Hepatocyte (in vitro differentiated cells): ENCODE measurements around the gene ARIH2. TPM values are rescaled to one million over a fixed set of nuclear protein-coding genes. Genes with fewer than 3 reads are reported as not detected.

ENCODE experiments used
- DNase-seq: peaks from one replicate; pipeline ENCODE4 v3.0.0-alpha.2; 2016; ENCODE audit warnings: low spot score
- H2AFZ ChIP-seq: fragments of 200-600 bp; sonication (generic); 2 replicates; pipeline ENCODE4 v1.6.0; 2016; ENCODE audit warnings: antibody characterized with exemption, mild to moderate bottlenecking
- H3K27ac ChIP-seq: fragments of 200-600 bp; sonication (generic); 2 replicates; pipeline ENCODE4 v1.5.1; 2016; ENCODE audit warnings: mild to moderate bottlenecking
- H3K27me3 ChIP-seq: fragments of 200-600 bp; sonication (generic); 2 replicates; pipeline ENCODE4 v1.6.1; 2016
- H3K36me3 ChIP-seq: fragments of 200-600 bp; sonication (generic); replicated peaks from 2 replicates; pipeline ENCODE4 v1.5.1; 2016; ENCODE audit warnings: low read depth; ENCODE audit not compliant: insufficient read depth
- H3K4me1 ChIP-seq: fragments of 200-600 bp; sonication (generic); 2 replicates; pipeline ENCODE4 v1.5.1; 2016; ENCODE audit warnings: mild to moderate bottlenecking, moderate library complexity; ENCODE audit not compliant: insufficient read depth
- H3K4me2 ChIP-seq: fragments of 200-600 bp; sonication (generic); 2 replicates; pipeline ENCODE4 v1.6.0; 2016
- H3K4me3 ChIP-seq: fragments of 200-600 bp; sonication (generic); 2 replicates; pipeline ENCODE4 v1.5.1; 2016; ENCODE audit warnings: mild to moderate bottlenecking
- H3K79me2 ChIP-seq: fragments of 200-600 bp; sonication (generic); 2 replicates; pipeline ENCODE4 v1.6.0; 2017; ENCODE audit warnings: mild to moderate bottlenecking
- H3K9me2 ChIP-seq: fragments of 200-600 bp; sonication (generic); replicated peaks from 2 replicates; pipeline ENCODE4 v1.6.0; 2017; ENCODE audit warnings: mild to moderate bottlenecking; ENCODE audit not compliant: insufficient read depth
- H3K9me3 ChIP-seq: fragments of 200-600 bp; sonication (generic); 2 replicates; pipeline ENCODE4 v1.5.1; 2016; ENCODE audit warnings: low read depth, mild to moderate bottlenecking
- H4K20me1 ChIP-seq: fragments of 200-600 bp; sonication (generic); 2 replicates; pipeline ENCODE4 v1.6.0; 2016; ENCODE audit warnings: mild to moderate bottlenecking; ENCODE audit not compliant: insufficient read depth, poor library complexity, severe bottlenecking
- EZH2 ChIP-seq: fragments of 200-600 bp; sonication (generic); IDR thresholded peaks from 2 replicates; pipeline ENCODE4 v1.6.1; 2016; ENCODE audit warnings: antibody characterized with exemption, mild to moderate bottlenecking, borderline replicate concordance
- EZH2phosphoT487 ChIP-seq: fragments of 200-600 bp; sonication (generic); IDR thresholded peaks from one replicate; pipeline ENCODE4 v1.6.1; 2018; ENCODE audit warnings: antibody characterized with exemption, mild to moderate bottlenecking, low read depth, moderate library complexity; ENCODE audit not compliant: unreplicated experiment, severe bottlenecking
- WGBS: methylation state at CpG from one replicate; pipeline ENCODE4 v1.1.6; 2016; ENCODE audit warnings: low lambda C conversion rate; ENCODE audit errors: missing lambda C conversion rate; 5-methylcytosine and 5-hydroxymethylcytosine counted together
- polyA plus RNA-seq: library from polyadenylated mRNA; unstranded; fragments of >200 nt; fragmentation: Nextera tagmentation; extraction: Ambion mirVana; gene quantifications from 2 replicates; pipeline ENCODE4 v1.2.1, GENCODE V29; 2016
- total RNA-seq: library from RNA; depleted of rRNA; stranded (reverse); fragments of >200 nt; gene quantifications from 2 replicates; pipeline ENCODE4 v1.2.3, GENCODE V29; 2014
- TF ChIP-seq, protein P1 (sequence below): fragments of 200-600 bp; sonication (generic); IDR thresholded peaks from 2 replicates; pipeline ENCODE4 v1.5.1; 2016; ENCODE audit warnings: antibody characterized with exemption, mild to moderate bottlenecking; ENCODE audit not compliant: poor library complexity

ARIH2 gene
- total and polyA plus RNA-seq, 2 experiments from 2014 or later, result 41.7 to 60.9 TPM

DNA sequence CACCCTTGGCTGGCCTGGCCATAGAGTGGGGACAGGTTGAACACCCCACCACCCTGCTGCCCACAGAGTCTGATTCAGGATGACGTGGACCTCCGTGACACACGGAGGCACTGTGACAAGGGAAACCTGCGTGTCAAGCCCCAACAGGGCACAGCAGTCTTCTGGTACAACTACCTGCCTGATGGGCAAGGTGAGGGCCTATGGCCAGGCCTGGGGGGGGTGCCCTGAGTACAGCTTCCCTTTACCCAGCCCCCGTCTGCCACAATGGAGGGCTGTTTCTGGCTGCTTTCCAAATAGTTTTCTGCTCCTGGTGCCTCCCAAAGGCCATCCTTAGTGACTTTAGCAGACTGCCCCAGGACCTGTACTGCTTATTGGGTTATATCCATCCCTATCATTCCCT, 87.4 kb downstream of the ARIH2 start:
- TF ChIP-seq EZH2phosphoT487, result no peak
- TF ChIP-seq, protein P1, sequence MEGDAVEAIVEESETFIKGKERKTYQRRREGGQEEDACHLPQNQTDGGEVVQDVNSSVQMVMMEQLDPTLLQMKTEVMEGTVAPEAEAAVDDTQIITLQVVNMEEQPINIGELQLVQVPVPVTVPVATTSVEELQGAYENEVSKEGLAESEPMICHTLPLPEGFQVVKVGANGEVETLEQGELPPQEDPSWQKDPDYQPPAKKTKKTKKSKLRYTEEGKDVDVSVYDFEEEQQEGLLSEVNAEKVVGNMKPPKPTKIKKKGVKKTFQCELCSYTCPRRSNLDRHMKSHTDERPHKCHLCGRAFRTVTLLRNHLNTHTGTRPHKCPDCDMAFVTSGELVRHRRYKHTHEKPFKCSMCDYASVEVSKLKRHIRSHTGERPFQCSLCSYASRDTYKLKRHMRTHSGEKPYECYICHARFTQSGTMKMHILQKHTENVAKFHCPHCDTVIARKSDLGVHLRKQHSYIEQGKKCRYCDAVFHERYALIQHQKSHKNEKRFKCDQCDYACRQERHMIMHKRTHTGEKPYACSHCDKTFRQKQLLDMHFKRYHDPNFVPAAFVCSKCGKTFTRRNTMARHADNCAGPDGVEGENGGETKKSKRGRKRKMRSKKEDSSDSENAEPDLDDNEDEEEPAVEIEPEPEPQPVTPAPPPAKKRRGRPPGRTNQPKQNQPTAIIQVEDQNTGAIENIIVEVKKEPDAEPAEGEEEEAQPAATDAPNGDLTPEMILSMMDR, result no peak
- no peak for TF ChIP-seq EZH2
- H3K36me3 ChIP-seq, result no peaks in the 10 kb centered on the region
- DNase-seq, result no peak

GRCh38 chr3:49006408-49007067, 87.9 kb downstream of the ARIH2 start:
- TF ChIP-seq, protein P1, result no peak
- TF ChIP-seq EZH2, result no peak
- TF ChIP-seq EZH2phosphoT487, result no peak
- Histone ChIP-seq H3K4me3 (peak overlapping the region; percentile 40), H2AFZ (peak overlapping the region; percentile 47), H3K27ac (peak overlapping the region; percentile 95), H3K9me3 (no peaks in the 10 kb centered on the region), H3K4me1 (peaks cover 4% of the 10 kb centered on the region), H3K79me2 (peaks cover 40% of the 10 kb centered on the region), H3K9me2 (no peaks in the 10 kb centered on the region), H4K20me1 (peaks cover 35% of the 10 kb centered on the region), H3K4me2 (peak overlapping the region; percentile 88), H3K36me3 (no peaks in the 10 kb centered on the region), H3K27me3 (no peaks in the 10 kb centered on the region)
- 5% methylated on average over 31 of the region's 32 CpGs for WGBS
- peak; percentile 67 for DNase-seq

More for the DNA sequence above, 87.4 kb downstream of the ARIH2 start:
- H2AFZ ChIP-seq, result no peak overlapping the region
- no peaks in the 10 kb centered on the region for H3K9me2 ChIP-seq
- peaks cover 4% of the 10 kb centered on the region for H3K4me1 ChIP-seq
- H4K20me1 ChIP-seq, result peaks cover 30% of the 10 kb centered on the region
- H3K9me3 ChIP-seq, result no peaks in the 10 kb centered on the region
- 97% methylated on average over 5 of the region's 5 CpGs for WGBS
- no peaks in the 10 kb centered on the region for H3K27me3 ChIP-seq
- peak overlapping the region; percentile 88 for H3K4me2 ChIP-seq
- peak overlapping the region; percentile 95 for H3K27ac ChIP-seq
- H3K4me3 ChIP-seq, result no peak overlapping the region
- peaks cover 35% of the 10 kb centered on the region for H3K79me2 ChIP-seq

DNA sequence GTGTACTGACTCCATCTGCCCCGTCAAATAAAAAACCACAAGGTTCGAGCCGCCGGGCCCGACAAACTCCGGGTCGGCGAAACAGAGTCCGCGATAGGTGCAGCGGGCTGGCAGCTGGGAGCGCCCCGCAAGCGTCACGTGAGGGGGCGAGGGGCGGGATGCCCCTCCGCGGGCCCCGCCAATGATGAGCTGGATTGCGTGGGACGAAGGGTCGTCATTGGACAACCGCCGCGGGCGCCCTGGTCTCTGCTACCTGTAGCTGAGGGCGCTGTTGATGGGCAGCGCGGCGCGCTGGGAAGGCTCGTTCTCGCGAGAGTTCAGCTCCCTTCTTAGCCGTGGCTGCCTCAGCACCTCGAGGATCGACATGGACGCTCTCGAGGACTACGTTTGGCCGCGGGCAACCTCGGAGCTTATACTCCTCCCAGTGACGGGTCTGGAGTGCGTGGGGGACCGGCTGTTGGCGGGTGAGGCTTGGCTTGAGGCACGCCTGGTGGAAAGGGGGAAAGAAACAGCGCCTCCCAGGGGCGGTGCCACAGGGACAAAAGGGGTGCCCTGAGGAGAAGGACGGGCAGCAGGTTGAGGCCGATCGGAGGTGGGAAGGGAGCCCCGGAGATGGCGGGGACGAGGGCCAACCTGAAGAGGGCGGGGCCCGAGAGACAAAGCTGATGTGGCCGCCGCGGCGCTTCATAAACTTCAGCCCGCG, 88.6 kb downstream of the ARIH2 start, which contains the start of gene WDR6:
WDR6 (plus strand) TSS at position 324 of the 703 bp plus-strand sequence; CDS start at position 365, 41 bp downstream.
- Histone ChIP-seq H3K9me2 (no peaks in the 10 kb centered on the region), H3K27ac (peak within 1 kb of the TSS; percentile 95), H3K4me2 (peak within 1 kb of the TSS; percentile 88), H3K27me3 (no peaks in the 10 kb centered on the region), H4K20me1 (peaks cover 42% of the 10 kb centered on the region), H3K79me2 (peaks cover 47% of the 10 kb centered on the region), H3K4me3 (peak within 1 kb of the TSS; percentile 40), H3K36me3 (no peaks in the 10 kb centered on the region), H2AFZ (peak within 1 kb of the TSS; percentile 66), H3K9me3 (no peaks in the 10 kb centered on the region), H3K4me1 (peaks cover 4% of the 10 kb centered on the region)
- TF ChIP-seq, protein P1, result peak; percentile 53
- TF ChIP-seq EZH2, result no peak
- no peak for TF ChIP-seq EZH2phosphoT487
- under 1% methylated on average over 57 of the region's 65 CpGs for whole genome bisulfite sequencing
- peak; percentile 99 for DNase-seq
